Endothelial cell of umbilical vein (primary cell): ENCODE results near the gene VPS11. TPM values are rescaled to one million over a fixed set of nuclear protein-coding genes. Genes with fewer than 3 reads are reported as not detected.
A peak's percentile ranks its signal among the peaks of the same experiment; 100 is the strongest.

Experiments
- BruUV-seq: library from RNA; stranded (reverse); fragments of 400-500 nt; replicated peaks from 2 replicates; lab custom pipeline; 2021; lab: Mats Ljungman, UMichigan
- CTCF ChIA-PET: fragments of 300-600, 350-600 bp; sonication (Branson Sonifier 250); formaldehyde crosslinking; loops from one replicate; lab custom pipeline; 2021; ENCODE audit warnings: antibody characterized with exemption, inconsistent platforms; lab: Charles Lee
- POLR2A ChIA-PET: fragments of 300-600, 350-600 bp; sonication (Branson Sonifier 250); formaldehyde crosslinking; loops from one replicate; lab custom pipeline; 2021; ENCODE audit warnings: antibody characterized with exemption, inconsistent platforms; lab: Charles Lee
- DNase-seq: peaks from one replicate; pipeline ENCODE4 v3.0.0-alpha.2; 2011; ENCODE audit warnings: low read depth, low spot score
- FAIRE-seq: peaks from 2 replicates; lab custom pipeline; 2011; peaks lifted over from hg19 to GRCh38; lab: Jason Lieb, UNC
- H2AFZ ChIP-seq: 2 replicates; pipeline ENCODE4 v1.6.0; 2012; ENCODE audit warnings: low read depth, low read length, control low read depth, inconsistent platforms
- H3K27ac ChIP-seq: 2 replicates; pipeline ENCODE4 v1.5.1; 2011; ENCODE audit warnings: low read depth, mild to moderate bottlenecking, control low read depth, low read length, moderate library complexity; ENCODE audit not compliant: insufficient read depth
- H3K27me3 ChIP-seq, 2 experiments: 2 replicates each; pipeline versions ENCODE4 v1.6.0 to v1.6.1; 2011; ENCODE audit warnings: low read length in 2 of 2, mixed read lengths in 1 of 2; ENCODE audit not compliant: control insufficient read depth in 2 of 2, insufficient read depth in 2 of 2
- H3K36me3 ChIP-seq, 2 experiments: 2 replicates in 1 of 2; 3 replicates in 1 of 2; pipeline ENCODE4 v1.5.1; 2011; ENCODE audit warnings: low read length in 2 of 2, mild to moderate bottlenecking in 1 of 2, moderate library complexity in 1 of 2; ENCODE audit not compliant: control insufficient read depth in 2 of 2, insufficient read depth in 2 of 2; ENCODE audit errors: extremely low read depth in 1 of 2
- H3K4me1 ChIP-seq: 3 replicates; pipeline ENCODE4 v1.5.1; 2011; ENCODE audit warnings: mild to moderate bottlenecking, low read length; ENCODE audit not compliant: control insufficient read depth, insufficient read depth; ENCODE audit errors: extremely low read depth
- H3K4me2 ChIP-seq: 2 replicates; pipeline ENCODE4 v1.6.1; 2011; ENCODE audit warnings: low read length, control low read depth, mixed read lengths; ENCODE audit not compliant: insufficient read depth
- H3K4me3 ChIP-seq, 3 experiments: fragments of 200-600 bp in 1 of 3; sonication (generic), shearing (Covaris generic) in 1 of 3; replicated peaks in 1 of 3; 2 replicates each; pipeline ENCODE4 v1.5.1; 2011 to 2016; ENCODE audit warnings: control low read depth in 3 of 3, low read length in 3 of 3, mild to moderate bottlenecking in 2 of 3, inconsistent platforms in 1 of 3, low read depth in 1 of 3, moderate library complexity in 1 of 3; ENCODE audit not compliant: insufficient read depth in 1 of 3
- H3K79me2 ChIP-seq: 2 replicates; pipeline ENCODE4 v1.6.0; 2012; ENCODE audit warnings: low read length, inconsistent platforms; ENCODE audit not compliant: control insufficient read depth, insufficient read depth
- H3K9ac ChIP-seq: replicated peaks from 2 replicates; pipeline ENCODE3; 2011; ENCODE audit warnings: low read length, control low read depth; ENCODE audit not compliant: insufficient read depth; ENCODE audit errors: extremely low read depth
- H3K9me1 ChIP-seq: replicated peaks from 3 replicates; pipeline ENCODE4 v1.6.0; 2011; ENCODE audit warnings: mild to moderate bottlenecking, low read length; ENCODE audit not compliant: control insufficient read depth, insufficient read depth; ENCODE audit errors: extremely low read depth
- H3K9me3 ChIP-seq: replicated peaks from 2 replicates; pipeline ENCODE4 v1.5.1; 2012; ENCODE audit warnings: low read length, inconsistent platforms; ENCODE audit not compliant: control insufficient read depth, insufficient read depth
- H4K20me1 ChIP-seq: replicated peaks from 2 replicates; pipeline ENCODE3; 2011; ENCODE audit warnings: mild to moderate bottlenecking, low read length; ENCODE audit not compliant: control insufficient read depth, insufficient read depth; ENCODE audit errors: extremely low read depth
- EZH2 ChIP-seq: IDR thresholded peaks from 2 replicates; pipeline ENCODE4 v1.6.1; 2012; ENCODE audit warnings: borderline replicate concordance, low read depth, mild to moderate bottlenecking, moderate library complexity, low read length, inconsistent platforms; ENCODE audit not compliant: severe bottlenecking
- FOS ChIP-seq: IDR thresholded peaks from 2 replicates; pipeline ENCODE4 v1.6.1; 2011; ENCODE audit warnings: mild to moderate bottlenecking, low read length, moderate library complexity, borderline replicate concordance; ENCODE audit not compliant: insufficient read depth
- GATA2 ChIP-seq: IDR thresholded peaks from 2 replicates; pipeline ENCODE4 v1.7.0; 2011; ENCODE audit warnings: low read depth, mild to moderate bottlenecking, moderate library complexity, mixed read lengths, low read length; ENCODE audit not compliant: insufficient read length, insufficient read depth
- JUN ChIP-seq: IDR thresholded peaks from 2 replicates; pipeline ENCODE4 v1.6.1; 2011; ENCODE audit warnings: borderline replicate concordance, low read depth; ENCODE audit not compliant: insufficient read length, insufficient read depth
- MAX ChIP-seq: IDR thresholded peaks from 2 replicates; pipeline ENCODE4 v1.6.1; 2011; ENCODE audit not compliant: insufficient read depth, insufficient read length
- MYC ChIP-seq: IDR thresholded peaks from one replicate; pipeline ENCODE4 v1.6.1; 2011; ENCODE audit warnings: mild to moderate bottlenecking, low read depth, low read length
- POLR2A ChIP-seq: IDR thresholded peaks from 2 replicates; pipeline ENCODE4 v1.6.1; 2012; ENCODE audit warnings: low read depth, mild to moderate bottlenecking, control low read depth, low read length
- POLR2AphosphoS5 ChIP-seq: IDR thresholded peaks from 2 replicates; pipeline ENCODE4 v1.6.1; 2012; ENCODE audit warnings: low read depth, mild to moderate bottlenecking, control low read depth, low read length, moderate library complexity; ENCODE audit not compliant: insufficient read depth
- dilution Hi-C: fragments of 300-500 bp; cut with MboI; formaldehyde crosslinking; loops from one replicate; pipeline ENCODE4 v1.15.0; 2019; ENCODE audit warnings: low sequenced_read_pairs; ENCODE audit not compliant: extremely low pct_ligation_motif_present
- intact Hi-C: fragments of 100-400 bp; cut with micrococcal nuclease; formaldehyde crosslinking; loops from one replicate; pipeline ENCODE4 v1.10.0; 2022
- polyA plus RNA-seq, 4 experiments: library from polyadenylated mRNA; depleted of rRNA in 3 of 4; stranded (reverse) in 3 of 4; unstranded in 1 of 4; fragments of >200 nt; gene quantifications; 2 replicates each; pipeline versions ENCODE4 v1.2.1 to v1.2.3, GENCODE V29; 2011 to 2012; ENCODE audit warnings: missing spikeins in 1 of 4
- total RNA-seq: library from RNA; stranded (reverse); gene quantifications from 2 replicates; pipeline ENCODE4 v1.2.3, GENCODE V29; 2021
- TF ChIP-seq, protein P1 (sequence below), 2 donors: IDR thresholded peaks; 1 replicate in 1 of 2; 2 replicates in 1 of 2; pipeline ENCODE4 v1.5.1; 2011; ENCODE audit warnings: low read length in 2 of 2, mild to moderate bottlenecking in 2 of 2, moderate library complexity in 2 of 2, control low read depth in 1 of 2, inconsistent platforms in 1 of 2, low read depth in 1 of 2; ENCODE audit not compliant: insufficient read depth in 1 of 2; ENCODE audit errors: extremely low read depth in 1 of 2

The VPS11 gene
- total and polyA plus RNA-seq, 2 donors (not counting 3 experiments of a cell fraction or from before 2014, with no cell fraction given), result 26.4 to 31.0 TPM

- Histone ChIP-seq H3K4me1 (peaks cover 12% of the 10 kb centered on the region), H3K9me3 (no peaks in the 10 kb centered on the region), H3K4me2 (peak overlapping the region; percentile 85), H2AFZ (peak overlapping the region; percentile 71), H4K20me1 (no peaks in the 10 kb centered on the region), H3K27ac (peak overlapping the region; percentile 4), H3K79me2 (peaks cover 13% of the 10 kb centered on the region), H3K36me3 (peaks cover 0 to 7% of the 10 kb centered on the region in 2 experiments), H3K9me1 (no peaks in the 10 kb centered on the region), H3K9ac (peak overlapping the region; percentile 50), H3K27me3 (no peaks in the 10 kb centered on the region), H3K4me3 (peak overlapping the region; percentile 62 to 93 (median 85))
- no peak for FAIRE-seq
- intact Hi-C loops (loop anchor here (1.0 kb wide), 3 partner anchors 14 to 47 kb away; partner anchors contain the start of genes C2CD2L and NLRX1), dilution Hi-C loops (no loop called here)
- ChIA-PET POLR2A (interaction anchor here (0.6 to 2.0 kb wide), 5 partner anchors 14 to 81 kb away, joined by 3 to 7 read pairs (median 4); partner anchors contain the start of genes C2CD2L and DPAGT1), CTCF (interaction anchor here (1.1 to 2.4 kb wide), 8 partner anchors 13 to 217 kb away, joined by 3 to 15 read pairs (median 6); partner anchors contain the start of genes C2CD2L, DPAGT1 and NLRX1)
- TF ChIP-seq JUN, result no peak
- no peak for TF ChIP-seq FOS
- TF ChIP-seq POLR2AphosphoS5, result no peak
- no peak for TF ChIP-seq EZH2
- BruUV-seq, result TSS peak; percentile 80
- no peak for DNase-seq
These were observed 54.1 kb downstream of the VPS11 start for GRCh38 chr11:119121811-119122124.

- Histone ChIP-seq H3K4me1 (peaks cover 18% of the 10 kb centered on the region), H4K20me1 (no peaks in the 10 kb centered on the region), H3K9ac (no peak overlapping the region), H3K9me3 (no peaks in the 10 kb centered on the region), H3K9me1 (no peaks in the 10 kb centered on the region), H3K36me3 (peaks cover 2 to 12% of the 10 kb centered on the region in 2 experiments), H2AFZ (no peak overlapping the region), H3K79me2 (peaks cover 13% of the 10 kb centered on the region), H3K27me3 (no peaks in the 10 kb centered on the region), H3K4me2 (no peak overlapping the region), H3K27ac (no peak overlapping the region), H3K4me3 (no peak overlapping the region)
- intact Hi-C loops, result no loop called here
- dilution Hi-C loops, result no loop called here
- no peak for DNase-seq
- CTCF ChIA-PET, result interaction anchor here (1.5 kb wide), 1 partner anchor 31 kb away, joined by 3 read pairs; a partner anchor contains a TSS
- no peak for TF ChIP-seq GATA2
- TF ChIP-seq POLR2A, result no peak
- TF ChIP-seq FOS, result no peak
- TF ChIP-seq EZH2, result no peak
- no peak for TF ChIP-seq JUN
- no peak for TF ChIP-seq MYC
- no peak for TF ChIP-seq MAX
- TF ChIP-seq, protein P1, sequence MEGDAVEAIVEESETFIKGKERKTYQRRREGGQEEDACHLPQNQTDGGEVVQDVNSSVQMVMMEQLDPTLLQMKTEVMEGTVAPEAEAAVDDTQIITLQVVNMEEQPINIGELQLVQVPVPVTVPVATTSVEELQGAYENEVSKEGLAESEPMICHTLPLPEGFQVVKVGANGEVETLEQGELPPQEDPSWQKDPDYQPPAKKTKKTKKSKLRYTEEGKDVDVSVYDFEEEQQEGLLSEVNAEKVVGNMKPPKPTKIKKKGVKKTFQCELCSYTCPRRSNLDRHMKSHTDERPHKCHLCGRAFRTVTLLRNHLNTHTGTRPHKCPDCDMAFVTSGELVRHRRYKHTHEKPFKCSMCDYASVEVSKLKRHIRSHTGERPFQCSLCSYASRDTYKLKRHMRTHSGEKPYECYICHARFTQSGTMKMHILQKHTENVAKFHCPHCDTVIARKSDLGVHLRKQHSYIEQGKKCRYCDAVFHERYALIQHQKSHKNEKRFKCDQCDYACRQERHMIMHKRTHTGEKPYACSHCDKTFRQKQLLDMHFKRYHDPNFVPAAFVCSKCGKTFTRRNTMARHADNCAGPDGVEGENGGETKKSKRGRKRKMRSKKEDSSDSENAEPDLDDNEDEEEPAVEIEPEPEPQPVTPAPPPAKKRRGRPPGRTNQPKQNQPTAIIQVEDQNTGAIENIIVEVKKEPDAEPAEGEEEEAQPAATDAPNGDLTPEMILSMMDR (IDR thresholded peaks at IDR 0.05; ENCODE audit: extremely low read depth in 1 of 2, insufficient read depth in 1 of 2, low read depth in 1 of 2, low read length in 2 of 2), result no peak
- no peak for TF ChIP-seq POLR2AphosphoS5
- BruUV-seq, result no TSS peak
- POLR2A ChIA-PET, result interaction anchor here (0.5 kb wide), 1 partner anchor 43 kb away, joined by 6 read pairs; no protein-coding TSS in a partner anchor
- FAIRE-seq, result no peak
These were observed 58.2 kb downstream of the VPS11 start for GRCh38 chr11:119125821-119126220.
